Thymus (tissue), 11 donors: ENCODE data around the gene HRH2. TPM values are rescaled to one million over a fixed set of nuclear protein-coding genes. Genes with fewer than 3 reads are reported as not detected.
A peak's percentile ranks its signal among the peaks of the same experiment; 100 is the strongest.

Experiments used
- DNase-seq, 9 donors: peaks; one replicate each; pipeline ENCODE4 v3.0.0-alpha.2; 2013; ENCODE audit warnings: low spot score in 9 of 9, low read depth in 6 of 9, missing footprints in 1 of 9
- H3K27ac ChIP-seq, 2 donors: one replicate each; pipeline ENCODE4 v1.5.1; 2013; ENCODE audit warnings: control low read depth in 1 of 2, low read depth in 1 of 2, low read length in 1 of 2, mild to moderate bottlenecking in 1 of 2, moderate library complexity in 1 of 2
- H3K27me3 ChIP-seq, 2 donors: one replicate each; pipeline ENCODE4 v1.5.1; 2013; ENCODE audit warnings: low read length in 1 of 2; ENCODE audit not compliant: control insufficient read depth in 2 of 2, insufficient read depth in 1 of 2
- H3K36me3 ChIP-seq, 2 donors: one replicate each; pipeline ENCODE4 v1.5.1; 2013; ENCODE audit warnings: low read length in 1 of 2, mild to moderate bottlenecking in 1 of 2, moderate library complexity in 1 of 2; ENCODE audit not compliant: control insufficient read depth in 2 of 2, insufficient read depth in 2 of 2
- H3K4me1 ChIP-seq, 2 donors: one replicate each; pipeline ENCODE4 v1.5.1; 2013; ENCODE audit warnings: low read length in 2 of 2; ENCODE audit not compliant: control insufficient read depth in 2 of 2, insufficient read depth in 2 of 2
- H3K4me3 ChIP-seq, 2 donors: one replicate each; pipeline ENCODE4 v1.5.1; 2013; ENCODE audit warnings: low read length in 2 of 2, control low read depth in 1 of 2, mild to moderate bottlenecking in 1 of 2
- H3K9me3 ChIP-seq, 2 donors: one replicate each; pipeline ENCODE4 v1.5.1; 2013; ENCODE audit warnings: low read length in 1 of 2, mild to moderate bottlenecking in 1 of 2; ENCODE audit not compliant: control insufficient read depth in 2 of 2, insufficient read depth in 1 of 2
- WGBS: extraction: QIAGEN DNeasy Blood & Tissue Kit; methylation state at CpG from one replicate; pipeline ENCODE4 v1.1.7; 2013; 5-methylcytosine and 5-hydroxymethylcytosine counted together
- polyA plus RNA-seq: library from polyadenylated mRNA; stranded (reverse); fragments of 200-250 nt; gene quantifications from one replicate; pipeline ENCODE4 v1.2.3, GENCODE V29; 2013
- total RNA-seq: library from RNA; stranded (reverse); fragments of 120-200 nt; gene quantifications from one replicate; pipeline ENCODE4 v1.2.4, GENCODE V29; 2013
- donor health status: healthy.

Gene HRH2
- total and polyA plus RNA-seq, 2 donors = 4.2 to 5.2 TPM

GRCh38 chr5:175664723-175665122 is 6.9 kb downstream of the HRH2 start:
- no peaks in the 10 kb centered on the region for H3K27me3 ChIP-seq
- 94% methylated on average over 11 of the region's 11 CpGs for WGBS
- no peak overlapping the region for H3K27ac ChIP-seq
- no peaks in the 10 kb centered on the region for H3K9me3 ChIP-seq
- H3K4me1 ChIP-seq = peaks cover 21 to 46% of the 10 kb centered on the region in 2 donors
- no peak for DNase-seq
- H3K36me3 ChIP-seq = peaks cover 0 to 9% of the 10 kb centered on the region in 2 donors
- H3K4me3 ChIP-seq = no peak overlapping the region

DNA sequence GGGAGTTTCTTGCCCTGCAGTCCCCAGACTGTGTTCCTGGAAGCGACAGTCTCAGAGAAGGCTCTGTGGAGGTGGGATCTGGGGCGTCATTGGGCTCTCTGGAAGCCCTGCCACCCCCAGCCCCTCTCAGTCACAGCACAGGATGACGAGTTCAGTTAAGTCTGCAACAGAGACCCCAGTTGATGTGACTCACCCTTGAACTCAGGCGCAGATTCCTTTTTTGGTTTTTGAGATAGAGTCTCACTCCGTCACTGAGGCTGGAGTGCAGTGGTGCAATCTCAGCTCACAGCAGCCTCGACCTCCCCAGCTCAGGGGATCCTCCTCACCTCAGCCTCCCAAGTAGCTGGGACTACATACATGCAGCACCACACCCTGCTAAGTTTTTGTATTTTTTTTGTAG is 8.3 kb downstream of the HRH2 start:
- no peak for DNase-seq
- H3K9me3 ChIP-seq = no peaks in the 10 kb centered on the region
- peaks cover 0 to 3% of the 10 kb centered on the region in 2 donors for H3K36me3 ChIP-seq
- H3K4me1 ChIP-seq = peaks cover 24 to 55% of the 10 kb centered on the region in 2 donors
- no peak overlapping the region for H3K4me3 ChIP-seq
- H3K27me3 ChIP-seq = no peaks in the 10 kb centered on the region
- H3K27ac ChIP-seq = no peak overlapping the region
- 94% methylated on average over 6 of the region's 6 CpGs for WGBS

- WGBS = 12% methylated on average over 5 of the region's 5 CpGs
- Histone ChIP-seq H3K27ac (peak overlapping the region in 1 of 2 donors; percentile 45), H3K36me3 (peaks cover 0 to 3% of the 10 kb centered on the region in 2 donors), H3K27me3 (no peaks in the 10 kb centered on the region), H3K4me1 (peaks cover 26 to 70% of the 10 kb centered on the region in 2 donors), H3K9me3 (no peaks in the 10 kb centered on the region), H3K4me3 (no peak overlapping the region)
- peak in 1 of 9 donors; percentile 53 for DNase-seq
These were observed 10.1 kb downstream of the HRH2 start for GRCh38 chr5:175668006-175668405.

- WGBS = 97% methylated on average over 3 of the region's 3 CpGs
- H3K4me3 ChIP-seq = no peak overlapping the region
- H3K27ac ChIP-seq = no peak overlapping the region
- H3K4me1 ChIP-seq = peaks cover 31 to 76% of the 10 kb centered on the region in 2 donors
- H3K9me3 ChIP-seq = no peaks in the 10 kb centered on the region
- peaks cover 0 to 3% of the 10 kb centered on the region in 2 donors for H3K36me3 ChIP-seq
- no peak for DNase-seq
- no peaks in the 10 kb centered on the region for H3K27me3 ChIP-seq
These were observed 12.5 kb downstream of the HRH2 start for GRCh38 chr5:175670372-175670771.

GRCh38 chr5:175671013-175671412 is 13.1 kb downstream of the HRH2 start:
- no peaks in the 10 kb centered on the region for H3K27me3 ChIP-seq
- H3K27ac ChIP-seq = no peak overlapping the region
- WGBS = 11% methylated on average over 4 of the region's 4 CpGs
- H3K9me3 ChIP-seq = no peaks in the 10 kb centered on the region
- H3K4me3 ChIP-seq = no peak overlapping the region
- peaks cover 37 to 76% of the 10 kb centered on the region in 2 donors for H3K4me1 ChIP-seq
- H3K36me3 ChIP-seq = no peaks in the 10 kb centered on the region
- no peak for DNase-seq

- WGBS = 74% methylated on average over 12 of the region's 12 CpGs
- H3K9me3 ChIP-seq = no peaks in the 10 kb centered on the region
- no peaks in the 10 kb centered on the region for H3K27me3 ChIP-seq
- no peak overlapping the region for H3K4me3 ChIP-seq
- peak overlapping the region in 1 of 2 donors; percentile 21 for H3K27ac ChIP-seq
- peaks cover 50 to 85% of the 10 kb centered on the region in 2 donors for H3K4me1 ChIP-seq
- DNase-seq = no peak
- H3K36me3 ChIP-seq = no peaks in the 10 kb centered on the region
These were observed 15.2 kb downstream of the HRH2 start for GRCh38 chr5:175672976-175673648.

DNA sequence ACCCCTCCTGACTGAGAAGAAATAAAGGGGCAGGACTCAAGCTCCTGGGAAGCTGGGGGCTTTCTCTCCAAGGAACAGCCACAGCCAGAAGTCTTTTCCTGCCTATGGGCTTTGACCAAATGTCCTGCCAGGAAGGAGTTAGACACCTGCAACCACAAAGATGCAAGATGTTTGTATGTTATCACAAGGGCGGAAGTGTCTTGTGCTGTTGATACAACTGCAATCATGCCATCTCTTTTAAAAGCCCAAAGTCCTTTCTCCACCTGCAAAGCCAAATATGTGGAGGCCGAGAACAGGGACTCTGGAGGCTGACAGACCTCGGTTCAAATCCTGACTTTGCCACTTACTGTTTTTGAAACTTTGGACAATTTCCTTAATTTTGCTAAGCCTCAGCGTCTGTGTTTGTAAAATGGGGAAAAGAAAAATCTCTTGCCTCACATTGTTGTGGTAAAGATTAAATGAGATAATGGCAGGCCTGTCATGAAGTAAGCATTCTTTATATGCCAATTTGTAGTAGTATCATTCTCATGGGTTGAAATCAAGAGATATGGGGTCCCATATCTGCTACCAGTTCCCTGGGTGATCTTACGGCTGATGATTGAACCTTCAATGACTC is 17.0 kb downstream of the HRH2 start:
- peak in 1 of 9 donors; percentile 66 for DNase-seq
- 29% methylated on average over 5 of the region's 5 CpGs for WGBS
- Histone ChIP-seq H3K9me3 (no peaks in the 10 kb centered on the region), H3K27ac (peak overlapping the region; percentile 10 to 31), H3K36me3 (no peaks in the 10 kb centered on the region), H3K4me1 (peaks cover 53 to 93% of the 10 kb centered on the region in 2 donors), H3K4me3 (no peak overlapping the region), H3K27me3 (no peaks in the 10 kb centered on the region)

GRCh38 chr5:175675873-175676272 is 18.0 kb downstream of the HRH2 start:
- DNase-seq = no peak
- Histone ChIP-seq H3K4me1 (peaks cover 53 to 96% of the 10 kb centered on the region in 2 donors), H3K36me3 (no peaks in the 10 kb centered on the region), H3K4me3 (no peak overlapping the region), H3K9me3 (no peaks in the 10 kb centered on the region), H3K27ac (no peak overlapping the region), H3K27me3 (no peaks in the 10 kb centered on the region)
- 95% methylated on average over 10 of the region's 10 CpGs for WGBS

DNA sequence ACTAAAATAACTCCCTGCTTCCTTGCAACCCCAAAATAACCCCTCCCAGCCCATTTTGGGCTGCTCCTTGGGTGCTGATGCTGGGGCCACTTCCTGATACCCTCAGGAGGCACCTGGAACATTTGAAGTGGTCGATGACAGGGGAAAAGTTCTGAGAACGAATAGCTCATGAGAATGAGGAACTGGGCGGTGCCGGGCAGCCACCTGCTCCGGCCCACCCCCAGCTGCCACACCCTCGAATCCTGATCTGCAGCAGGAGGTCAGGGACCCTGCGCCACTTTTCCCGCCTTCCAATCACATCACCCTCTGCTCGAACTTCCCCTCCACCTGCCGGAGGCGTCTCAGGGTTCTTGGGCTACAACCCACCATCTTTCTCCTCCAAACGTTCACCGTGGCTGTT is 19.7 kb downstream of the HRH2 start:
- no peaks in the 10 kb centered on the region for H3K9me3 ChIP-seq
- H3K36me3 ChIP-seq = no peaks in the 10 kb centered on the region
- no peak for DNase-seq
- no peaks in the 10 kb centered on the region for H3K27me3 ChIP-seq
- WGBS = 20% methylated on average over 13 of the region's 13 CpGs
- peaks cover 53 to 85% of the 10 kb centered on the region in 2 donors for H3K4me1 ChIP-seq
- no peak overlapping the region for H3K4me3 ChIP-seq
- no peak overlapping the region for H3K27ac ChIP-seq
